H9 (cell line): ENCODE results near the gene CALCA. TPM values are rescaled to one million over a fixed set of nuclear protein-coding genes. Genes with fewer than 3 reads are reported as not detected.

ENCODE experiments used
- DNase-seq: peaks from one replicate; pipeline ENCODE4 v3.0.0-alpha.2; 2017
- H2AFZ ChIP-seq: one replicate; pipeline ENCODE4 v1.6.1; 2013; ENCODE audit warnings: mild to moderate bottlenecking, low read length, control low read depth, moderate library complexity
- H2AK5ac ChIP-seq: 2 replicates; pipeline ENCODE4 v1.6.1; 2013; ENCODE audit warnings: low read length, control low read depth, mixed read lengths; ENCODE audit not compliant: insufficient read length
- H2BK120ac ChIP-seq: one replicate; pipeline ENCODE4 v1.6.1; 2013; ENCODE audit warnings: low read depth, mild to moderate bottlenecking, low read length, control low read depth, inconsistent platforms; ENCODE audit not compliant: poor library complexity, severe bottlenecking
- H2BK12ac ChIP-seq: 2 replicates; pipeline ENCODE4 v1.6.1; 2013; ENCODE audit warnings: low read length, control low read depth, mixed read lengths, low read depth; ENCODE audit not compliant: insufficient read length
- H2BK15ac ChIP-seq: 2 replicates; pipeline ENCODE4 v1.6.1; 2013; ENCODE audit warnings: low read depth, low read length, control low read depth
- H2BK20ac ChIP-seq: one replicate; pipeline ENCODE4 v1.6.1; 2013; ENCODE audit warnings: low read depth, mild to moderate bottlenecking, low read length, control low read depth, inconsistent platforms; ENCODE audit not compliant: poor library complexity, severe bottlenecking
- H2BK5ac ChIP-seq: 2 replicates; pipeline ENCODE4 v1.6.1; 2013; ENCODE audit warnings: low read length, control low read depth, mixed read lengths; ENCODE audit not compliant: insufficient read length
- H3K14ac ChIP-seq: 2 replicates; pipeline ENCODE4 v1.6.1; 2013; ENCODE audit warnings: low read length, control low read depth; ENCODE audit not compliant: insufficient read depth
- H3K18ac ChIP-seq: 2 replicates; pipeline ENCODE4 v1.6.1; 2013; ENCODE audit warnings: low read depth, mild to moderate bottlenecking, mixed read lengths, low read length, control low read depth; ENCODE audit not compliant: insufficient read length
- H3K23ac ChIP-seq: 2 replicates; pipeline ENCODE4 v1.6.1; 2013; ENCODE audit warnings: low read length, control low read depth, mixed read lengths, low read depth; ENCODE audit not compliant: insufficient read length
- H3K23me2 ChIP-seq: 2 replicates; pipeline ENCODE4 v1.6.1; 2013; ENCODE audit warnings: low read depth, mild to moderate bottlenecking, mixed read lengths, low read length, control low read depth; ENCODE audit not compliant: insufficient read length, poor library complexity, severe bottlenecking
- H3K27ac ChIP-seq: 2 replicates; pipeline ENCODE4 v1.5.1; 2013; ENCODE audit warnings: low read length, control low read depth, mixed read lengths, low read depth; ENCODE audit not compliant: insufficient read length
- H3K27me3 ChIP-seq: 2 replicates; pipeline ENCODE4 v1.6.1; 2013; ENCODE audit warnings: low read length, control low read depth, inconsistent platforms; ENCODE audit not compliant: insufficient read depth
- H3K4ac ChIP-seq: 2 replicates; pipeline ENCODE4 v1.6.1; 2013; ENCODE audit warnings: low read depth, mild to moderate bottlenecking, control low read depth, inconsistent platforms, low read length, moderate library complexity
- H3K4me1 ChIP-seq: 2 replicates; pipeline ENCODE4 v1.6.1; 2013; ENCODE audit warnings: low read length, control low read depth, inconsistent platforms; ENCODE audit not compliant: insufficient read depth
- H3K4me2 ChIP-seq: 2 replicates; pipeline ENCODE4 v1.6.1; 2013; ENCODE audit warnings: low read length, control low read depth, mixed read lengths; ENCODE audit not compliant: insufficient read length, insufficient read depth
- H3K56ac ChIP-seq: 2 replicates; pipeline ENCODE4 v1.6.1; 2013; ENCODE audit warnings: low read depth, mild to moderate bottlenecking, mixed read lengths, low read length, control low read depth; ENCODE audit not compliant: insufficient read length
- H3K79me1 ChIP-seq: 2 replicates; pipeline ENCODE4 v1.6.1; 2013; ENCODE audit warnings: low read depth, mild to moderate bottlenecking, moderate library complexity, low read length, control low read depth, inconsistent platforms; ENCODE audit not compliant: insufficient read depth, poor library complexity, severe bottlenecking
- H3K79me2 ChIP-seq: 2 replicates; pipeline ENCODE4 v1.6.1; 2013; ENCODE audit warnings: low read length, control low read depth, inconsistent platforms; ENCODE audit not compliant: insufficient read depth
- H3K9ac ChIP-seq: 2 replicates; pipeline ENCODE4 v1.6.1; 2013; ENCODE audit warnings: low read length, control low read depth, mixed read lengths; ENCODE audit not compliant: insufficient read length; ENCODE audit errors: extremely low read depth
- H3K9me3 ChIP-seq: one replicate; pipeline ENCODE4 v1.6.1; 2013; ENCODE audit warnings: low read depth, low read length, inconsistent platforms; ENCODE audit not compliant: control insufficient read depth
- H3T11ph ChIP-seq: one replicate; pipeline ENCODE4 v1.6.1; 2013; ENCODE audit warnings: mild to moderate bottlenecking, low read length, control low read depth, inconsistent platforms
- H4K20me1 ChIP-seq: one replicate; pipeline ENCODE4 v1.6.1; 2013; ENCODE audit not compliant: control insufficient read depth, insufficient read length, insufficient read depth
- H4K5ac ChIP-seq: 2 replicates; pipeline ENCODE4 v1.6.1; 2013; ENCODE audit warnings: low read depth, mild to moderate bottlenecking, mixed read lengths, low read length, control low read depth; ENCODE audit not compliant: insufficient read length
- H4K8ac ChIP-seq: replicated peaks from 2 replicates; pipeline ENCODE4 v1.6.1; 2013; ENCODE audit warnings: low read length, control low read depth, mixed read lengths, low read depth; ENCODE audit not compliant: insufficient read length
- H4K91ac ChIP-seq: 2 replicates; pipeline ENCODE4 v1.6.1; 2013; ENCODE audit warnings: low read depth, mild to moderate bottlenecking, moderate library complexity, mixed read lengths, low read length, control low read depth; ENCODE audit not compliant: insufficient read length
- H3K27ac Mint-ChIP-seq, 3 experiments: 2 replicates in 2 of 3; 3 replicates in 1 of 3; pipeline ENCODE4 v1.8.0; 2020 to 2021; ENCODE audit warnings: mixed read lengths in 3 of 3, mild to moderate bottlenecking in 1 of 3, moderate library complexity in 1 of 3
- H3K27me3 Mint-ChIP-seq: 2 replicates; pipeline ENCODE4 v1.8.0; 2021; ENCODE audit warnings: low read depth, mild to moderate bottlenecking, moderate library complexity, mixed read lengths
- H3K36me3 Mint-ChIP-seq, 3 experiments: 2 replicates in 2 of 3; 3 replicates in 1 of 3; pipeline ENCODE4 v1.8.0; 2020 to 2021; ENCODE audit warnings: low read depth in 3 of 3, mixed read lengths in 3 of 3; ENCODE audit not compliant: insufficient read depth in 1 of 3
- H3K4me1 Mint-ChIP-seq, 2 experiments: 2 replicates each; pipeline ENCODE4 v1.8.0; 2020; ENCODE audit warnings: mixed read lengths in 2 of 2
- H3K4me3 Mint-ChIP-seq, 2 experiments: 2 replicates in 1 of 2; 3 replicates in 1 of 2; pipeline ENCODE4 v1.8.0; 2020 to 2021; ENCODE audit warnings: mild to moderate bottlenecking in 2 of 2, mixed read lengths in 2 of 2, moderate library complexity in 1 of 2
- H3K9me3 Mint-ChIP-seq, 2 experiments: 2 replicates in 1 of 2; 3 replicates in 1 of 2; pipeline ENCODE4 v1.8.0; 2020; ENCODE audit warnings: mild to moderate bottlenecking in 2 of 2, mixed read lengths in 2 of 2, moderate library complexity in 1 of 2
- total RNA-seq: library from RNA; stranded (reverse); gene quantifications from 2 replicates; pipeline ENCODE4 v1.2.1, GENCODE V29; 2021
- TF ChIP-seq, protein P1 (sequence below): fragments of 200-600 bp; sonication (generic); conservative IDR thresholded peaks from 3 replicates; pipeline ENCODE4 v1.8.0; 2021; ENCODE audit warnings: antibody characterized with exemption, mild to moderate bottlenecking

CALCA gene
- total RNA-seq, 1 experiment from 2014 or later, result not detected

DNA sequence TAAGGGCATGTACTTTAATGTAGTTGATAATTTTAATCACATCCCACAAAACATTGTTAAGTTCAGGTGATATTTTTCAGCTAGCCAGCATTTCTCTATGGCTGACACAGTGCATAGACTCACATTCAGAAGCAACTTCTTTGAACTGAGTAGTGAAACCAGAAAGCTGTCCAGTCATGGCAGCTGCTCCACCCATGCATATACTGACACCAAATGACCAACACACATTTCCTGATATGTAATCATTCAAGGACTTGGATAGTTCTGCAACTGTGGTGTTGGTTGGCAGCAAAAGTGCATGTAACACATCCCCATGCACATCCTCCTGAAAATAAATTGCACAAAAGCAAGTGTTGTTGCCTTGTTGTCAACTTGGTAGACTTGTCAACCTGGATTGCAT lies 39.7 kb downstream of the CALCA start:
- H4K20me1 ChIP-seq, result no peaks in the 10 kb centered on the region
- H3K36me3 Mint-ChIP-seq, result peaks cover 0 to 7% (median 2%) of the 10 kb centered on the region in 3 experiments; a peak in 6 of 7 replicates
- H3K27me3 ChIP-seq, result no peaks in the 10 kb centered on the region
- H2BK20ac ChIP-seq, result no peak overlapping the region
- no peak overlapping the region for H3K23ac ChIP-seq
- no peaks in the 10 kb centered on the region for H3K9me3 ChIP-seq
- TF ChIP-seq, protein P1, sequence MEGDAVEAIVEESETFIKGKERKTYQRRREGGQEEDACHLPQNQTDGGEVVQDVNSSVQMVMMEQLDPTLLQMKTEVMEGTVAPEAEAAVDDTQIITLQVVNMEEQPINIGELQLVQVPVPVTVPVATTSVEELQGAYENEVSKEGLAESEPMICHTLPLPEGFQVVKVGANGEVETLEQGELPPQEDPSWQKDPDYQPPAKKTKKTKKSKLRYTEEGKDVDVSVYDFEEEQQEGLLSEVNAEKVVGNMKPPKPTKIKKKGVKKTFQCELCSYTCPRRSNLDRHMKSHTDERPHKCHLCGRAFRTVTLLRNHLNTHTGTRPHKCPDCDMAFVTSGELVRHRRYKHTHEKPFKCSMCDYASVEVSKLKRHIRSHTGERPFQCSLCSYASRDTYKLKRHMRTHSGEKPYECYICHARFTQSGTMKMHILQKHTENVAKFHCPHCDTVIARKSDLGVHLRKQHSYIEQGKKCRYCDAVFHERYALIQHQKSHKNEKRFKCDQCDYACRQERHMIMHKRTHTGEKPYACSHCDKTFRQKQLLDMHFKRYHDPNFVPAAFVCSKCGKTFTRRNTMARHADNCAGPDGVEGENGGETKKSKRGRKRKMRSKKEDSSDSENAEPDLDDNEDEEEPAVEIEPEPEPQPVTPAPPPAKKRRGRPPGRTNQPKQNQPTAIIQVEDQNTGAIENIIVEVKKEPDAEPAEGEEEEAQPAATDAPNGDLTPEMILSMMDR, result no peak
- no peak overlapping the region for H3T11ph ChIP-seq
- no peak overlapping the region for H3K4ac ChIP-seq
- H3K4me3 Mint-ChIP-seq, result no peak overlapping the region
- no peak overlapping the region for H4K5ac ChIP-seq
- no peaks in the 10 kb centered on the region for H3K4me1 Mint-ChIP-seq
- H2AK5ac ChIP-seq, result no peak overlapping the region
- H3K56ac ChIP-seq, result no peak overlapping the region
- H2AFZ ChIP-seq, result no peak overlapping the region
- H3K27ac ChIP-seq, result no peak overlapping the region
- H3K4me1 ChIP-seq, result no peaks in the 10 kb centered on the region
- no peak overlapping the region for H3K9ac ChIP-seq
- peaks cover 5% of the 10 kb centered on the region for H3K27me3 Mint-ChIP-seq
- H2BK5ac ChIP-seq, result no peak overlapping the region
- peaks cover 14 to 19% of the 10 kb centered on the region in 2 experiments for H3K9me3 Mint-ChIP-seq
- H2BK15ac ChIP-seq, result no peak overlapping the region
- H3K79me2 ChIP-seq, result no peaks in the 10 kb centered on the region
- no peak overlapping the region for H3K27ac Mint-ChIP-seq
- H4K91ac ChIP-seq, result no peak overlapping the region
- H3K23me2 ChIP-seq, result no peaks in the 10 kb centered on the region
- H3K18ac ChIP-seq, result no peak overlapping the region
- no peaks in the 10 kb centered on the region for H3K79me1 ChIP-seq
- no peak overlapping the region for H2BK12ac ChIP-seq
- no peak overlapping the region for H3K14ac ChIP-seq
- no peak overlapping the region for H4K8ac ChIP-seq
- no peak overlapping the region for H3K4me2 ChIP-seq
- DNase-seq, result no peak
- no peak overlapping the region for H2BK120ac ChIP-seq
